Measurements from ENCODE around the gene PHF2. TPM values are rescaled to one million over a fixed set of nuclear protein-coding genes. Genes with fewer than 3 reads are reported as not detected.

PHF2 gene
- total RNA-seq, 2 donors from 2014 or later = 24.7 to 29.3 TPM

- Histone ChIP-seq H3K27ac (no peak overlapping the region), H3K36me3 (peaks cover 50% of the 10 kb centered on the region), H3K27me3 (no peaks in the 10 kb centered on the region), H3K4me1 (no peaks in the 10 kb centered on the region), H3K9me3 (no peaks in the 10 kb centered on the region), H3K4me3 (no peak overlapping the region)
- TF ChIP-seq CTCF (IDR thresholded peaks at IDR 0.05) = no peak
- peak; percentile 56 for DNase-seq (ENCODE audit: low spot score)
Measured at GRCh38 chr9:93678199-93679019, 102.0 kb downstream of the PHF2 start.

GRCh38 chr9:93679536-93680442 is 103.4 kb downstream of the PHF2 start:
- TF ChIP-seq CTCF (IDR thresholded peaks at IDR 0.05) = no peak
- Histone ChIP-seq H3K27ac (no peak overlapping the region), H3K27me3 (no peaks in the 10 kb centered on the region), H3K4me3 (no peak overlapping the region), H3K9me3 (no peaks in the 10 kb centered on the region), H3K36me3 (peaks cover 36% of the 10 kb centered on the region), H3K4me1 (no peaks in the 10 kb centered on the region)
- peak; percentile 56 for DNase-seq (ENCODE audit: low spot score)

GRCh38 chr9:93680443-93681268 is 104.3 kb downstream of the PHF2 start:
- Histone ChIP-seq H3K9me3 (no peaks in the 10 kb centered on the region), H3K4me1 (no peaks in the 10 kb centered on the region), H3K4me3 (no peak overlapping the region), H3K36me3 (peaks cover 28% of the 10 kb centered on the region), H3K27ac (no peak overlapping the region), H3K27me3 (no peaks in the 10 kb centered on the region)
- TF ChIP-seq CTCF (IDR thresholded peaks at IDR 0.05) = peak in 1 of 2 donors; percentile 13
- peak; percentile 52 for DNase-seq (ENCODE audit: low spot score)

GRCh38 chr9:93681269-93682154 is 105.1 kb downstream of the PHF2 start:
- Histone ChIP-seq H3K27me3 (no peaks in the 10 kb centered on the region), H3K9me3 (no peaks in the 10 kb centered on the region), H3K27ac (no peak overlapping the region), H3K4me1 (no peaks in the 10 kb centered on the region), H3K4me3 (no peak overlapping the region), H3K36me3 (peaks cover 19% of the 10 kb centered on the region)
- no peak for TF ChIP-seq CTCF (IDR thresholded peaks at IDR 0.05)
- peak; percentile 49 for DNase-seq (ENCODE audit: low spot score)
